ENCODE data around the gene CRACDL. TPM values are rescaled to one million over a fixed set of nuclear protein-coding genes. Genes with fewer than 3 reads are reported as not detected.

Gene CRACDL
- total RNA-seq, 4 donors from 2014 or later, result 0.94 to 5.8 (median 1.8) TPM

- WGBS, 2 donors (ENCODE audit: low coverage in 1 of 2), result 63 to 72% methylated on average over 6 to 7 of the region's 7 CpGs
- no peaks in the 10 kb centered on the region for H3K9me3 ChIP-seq
- no peaks in the 10 kb centered on the region for H3K36me3 ChIP-seq
- H3K4me1 ChIP-seq, result peaks cover 0 to 13% (median 5%) of the 10 kb centered on the region in 3 donors
- no peak for ATAC-seq
- H3K27me3 ChIP-seq, result peaks cover 8% of the 10 kb centered on the region
- H3K27ac ChIP-seq, result no peak overlapping the region
- TF ChIP-seq POLR2AphosphoS5 (IDR thresholded peaks at IDR 0.05) (no peak), POLR2A (IDR thresholded peaks at IDR 0.05) (no peak), CTCF (IDR thresholded peaks at IDR 0.05) (no peak), EP300 (IDR thresholded peaks at IDR 0.05) (no peak)
- no peak overlapping the region for H3K4me3 ChIP-seq
Observed at GRCh38 chr2:98867539-98868309, 68.3 kb downstream of the CRACDL start.

DNA sequence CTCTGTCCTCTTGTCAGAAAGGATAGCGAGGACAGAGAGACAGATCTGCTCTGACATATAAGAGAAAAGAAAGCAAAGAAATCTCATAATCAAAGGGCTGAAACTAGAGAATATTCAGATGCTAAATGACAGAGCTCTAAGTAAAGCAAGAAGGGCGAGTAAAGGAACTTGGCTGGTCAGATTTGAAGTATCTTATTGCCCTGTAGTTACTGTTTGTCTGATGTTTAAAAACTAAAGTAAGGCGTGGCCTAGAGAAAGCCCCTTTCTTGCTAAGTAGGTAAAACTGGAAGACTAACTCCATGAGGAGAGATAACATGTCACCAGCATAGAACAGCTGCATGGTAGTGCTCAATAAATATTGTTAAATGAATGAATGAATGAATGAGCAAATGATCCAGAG lies 70.0 kb downstream of the CRACDL start:
- peaks cover 0 to 16% (median 0%) of the 10 kb centered on the region in 3 donors for H3K9me3 ChIP-seq
- H3K4me3 ChIP-seq, result no peak overlapping the region
- TF ChIP-seq EP300 (IDR thresholded peaks at IDR 0.05) (no peak), POLR2A (IDR thresholded peaks at IDR 0.05) (no peak), POLR2AphosphoS5 (IDR thresholded peaks at IDR 0.05) (no peak), CTCF (IDR thresholded peaks at IDR 0.05) (no peak)
- peaks cover 0 to 13% (median 5%) of the 10 kb centered on the region in 3 donors for H3K4me1 ChIP-seq
- H3K27me3 ChIP-seq, result no peaks in the 10 kb centered on the region
- H3K36me3 ChIP-seq, result no peaks in the 10 kb centered on the region
- WGBS, 2 donors (ENCODE audit: low coverage in 1 of 2), result 71 to 92% methylated on average over 2 to 3 of the region's 3 CpGs
- peak overlapping the region in 1 of 4 donors; percentile 32 for H3K27ac ChIP-seq
- no peak for ATAC-seq

DNA sequence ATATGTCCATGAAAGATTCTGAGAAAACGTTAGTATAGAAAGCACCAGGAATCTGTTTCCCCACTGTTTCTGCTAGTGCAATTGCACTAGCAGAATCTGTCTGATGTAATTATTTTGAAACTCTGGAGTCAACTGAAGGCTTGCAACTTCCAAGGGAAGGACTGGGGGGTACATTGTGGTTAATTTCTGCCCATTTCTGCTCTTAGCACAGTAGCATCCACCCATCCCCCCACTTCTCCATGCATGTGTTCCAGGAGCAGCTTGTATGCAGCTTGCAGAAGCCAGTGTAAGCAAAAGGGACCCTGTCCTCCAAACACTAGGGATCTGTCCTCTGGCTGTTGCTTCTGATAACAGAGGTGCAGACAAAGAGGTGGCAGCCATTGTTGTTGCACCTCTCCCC lies 74.4 kb downstream of the CRACDL start:
- Histone ChIP-seq H3K36me3 (no peaks in the 10 kb centered on the region), H3K4me3 (no peak overlapping the region), H3K27ac (no peak overlapping the region), H3K27me3 (no peaks in the 10 kb centered on the region), H3K4me1 (peaks cover 0 to 13% (median 5%) of the 10 kb centered on the region in 3 donors), H3K9me3 (peaks cover 0 to 51% (median 0%) of the 10 kb centered on the region in 3 donors)
- TF ChIP-seq POLR2A (IDR thresholded peaks at IDR 0.05), result no peak
- no peak for TF ChIP-seq CTCF (IDR thresholded peaks at IDR 0.05)
- TF ChIP-seq POLR2AphosphoS5 (IDR thresholded peaks at IDR 0.05), result no peak
- no peak for TF ChIP-seq EP300 (IDR thresholded peaks at IDR 0.05)
- WGBS, 2 donors (ENCODE audit: low coverage in 1 of 2), result 87 to 90% methylated on average over 1 of the region's 1 CpG
- no peak for ATAC-seq

DNA sequence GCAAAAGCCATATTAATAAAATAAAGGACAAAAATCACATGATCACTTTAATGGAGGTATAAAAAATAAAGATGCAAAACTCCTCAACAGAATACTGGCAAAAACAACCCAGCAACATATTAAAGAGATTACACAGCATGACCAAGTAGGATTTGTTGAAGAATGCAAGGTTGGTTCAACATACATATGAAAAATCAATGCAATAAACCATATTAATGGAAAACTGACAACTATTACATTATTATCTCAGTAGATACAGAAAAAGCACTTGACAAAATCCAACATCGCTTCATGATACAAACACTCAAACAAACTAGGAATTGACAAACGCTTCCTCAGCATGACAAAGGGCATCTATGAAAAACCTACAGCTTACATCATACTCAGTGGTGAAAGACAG lies 76.7 kb downstream of the CRACDL start:
- Histone ChIP-seq H3K4me3 (no peak overlapping the region), H3K4me1 (no peaks in the 10 kb centered on the region), H3K36me3 (no peaks in the 10 kb centered on the region), H3K27ac (no peak overlapping the region), H3K27me3 (no peaks in the 10 kb centered on the region), H3K9me3 (peaks cover 0 to 60% (median 0%) of the 10 kb centered on the region in 3 donors)
- TF ChIP-seq POLR2AphosphoS5 (IDR thresholded peaks at IDR 0.05) (no peak), POLR2A (IDR thresholded peaks at IDR 0.05) (no peak), EP300 (IDR thresholded peaks at IDR 0.05) (no peak), CTCF (IDR thresholded peaks at IDR 0.05) (no peak)
- WGBS, 2 donors (ENCODE audit: low coverage in 1 of 2), result 68 to 83% methylated on average over 2 of the region's 2 CpGs
- no peak for ATAC-seq

DNA sequence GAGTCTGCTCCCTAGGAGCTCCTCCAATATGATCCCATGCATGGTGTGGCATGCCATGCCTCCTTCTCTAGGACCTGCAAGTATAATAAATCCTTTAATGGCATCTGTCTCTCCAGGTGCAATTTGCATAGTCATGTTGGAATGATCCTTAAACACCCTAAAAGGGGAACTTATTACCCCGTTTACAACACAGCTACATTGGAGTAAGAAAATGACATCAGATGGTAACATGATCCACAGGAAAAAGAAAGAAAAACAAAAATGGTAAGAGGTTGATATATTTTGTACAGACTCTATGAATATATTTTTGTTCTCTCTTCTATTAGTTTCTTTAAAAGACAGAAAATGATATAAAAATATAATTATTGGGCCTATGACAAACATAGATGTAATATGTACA lies 79.0 kb downstream of the CRACDL start:
- H3K27me3 ChIP-seq, result no peaks in the 10 kb centered on the region
- 43 to 50% methylated on average over 1 of the region's 1 CpG for WGBS, 2 donors (ENCODE audit: low coverage in 1 of 2)

More for the DNA sequence above, 79.0 kb downstream of the CRACDL start:
- Histone ChIP-seq H3K4me1 (no peaks in the 10 kb centered on the region), H3K4me3 (no peak overlapping the region), H3K36me3 (no peaks in the 10 kb centered on the region), H3K9me3 (peaks cover 0 to 54% (median 0%) of the 10 kb centered on the region in 3 donors), H3K27ac (no peak overlapping the region)
- ATAC-seq, result no peak
- TF ChIP-seq POLR2AphosphoS5 (IDR thresholded peaks at IDR 0.05) (no peak), EP300 (IDR thresholded peaks at IDR 0.05) (no peak), POLR2A (IDR thresholded peaks at IDR 0.05) (no peak)

Measured in gastroesophageal sphincter (tissue), 4 donors.